ENCODE results near the gene SLC22A16.

- TF ChIP-seq POLR2A (IDR thresholded peaks at IDR 0.05): no peak
- TF ChIP-seq, protein P1, sequence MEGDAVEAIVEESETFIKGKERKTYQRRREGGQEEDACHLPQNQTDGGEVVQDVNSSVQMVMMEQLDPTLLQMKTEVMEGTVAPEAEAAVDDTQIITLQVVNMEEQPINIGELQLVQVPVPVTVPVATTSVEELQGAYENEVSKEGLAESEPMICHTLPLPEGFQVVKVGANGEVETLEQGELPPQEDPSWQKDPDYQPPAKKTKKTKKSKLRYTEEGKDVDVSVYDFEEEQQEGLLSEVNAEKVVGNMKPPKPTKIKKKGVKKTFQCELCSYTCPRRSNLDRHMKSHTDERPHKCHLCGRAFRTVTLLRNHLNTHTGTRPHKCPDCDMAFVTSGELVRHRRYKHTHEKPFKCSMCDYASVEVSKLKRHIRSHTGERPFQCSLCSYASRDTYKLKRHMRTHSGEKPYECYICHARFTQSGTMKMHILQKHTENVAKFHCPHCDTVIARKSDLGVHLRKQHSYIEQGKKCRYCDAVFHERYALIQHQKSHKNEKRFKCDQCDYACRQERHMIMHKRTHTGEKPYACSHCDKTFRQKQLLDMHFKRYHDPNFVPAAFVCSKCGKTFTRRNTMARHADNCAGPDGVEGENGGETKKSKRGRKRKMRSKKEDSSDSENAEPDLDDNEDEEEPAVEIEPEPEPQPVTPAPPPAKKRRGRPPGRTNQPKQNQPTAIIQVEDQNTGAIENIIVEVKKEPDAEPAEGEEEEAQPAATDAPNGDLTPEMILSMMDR (IDR thresholded peaks at IDR 0.05): no peak
- TF ChIP-seq POLR2AphosphoS5 (IDR thresholded peaks at IDR 0.05): no peak
- no peak for TF ChIP-seq EP300 (IDR thresholded peaks at IDR 0.05)
Measured at GRCh38 chr6:110400208-110400607, 76.2 kb downstream of the SLC22A16 start.
